ENCODE measurements around the gene CLDN16. TPM values are rescaled to one million over a fixed set of nuclear protein-coding genes. Genes with fewer than 3 reads are reported as not detected.

The CLDN16 gene
- total and polyA plus RNA-seq, 2 experiments from 2014 or later, result 0.39 to 0.77 TPM

DNA sequence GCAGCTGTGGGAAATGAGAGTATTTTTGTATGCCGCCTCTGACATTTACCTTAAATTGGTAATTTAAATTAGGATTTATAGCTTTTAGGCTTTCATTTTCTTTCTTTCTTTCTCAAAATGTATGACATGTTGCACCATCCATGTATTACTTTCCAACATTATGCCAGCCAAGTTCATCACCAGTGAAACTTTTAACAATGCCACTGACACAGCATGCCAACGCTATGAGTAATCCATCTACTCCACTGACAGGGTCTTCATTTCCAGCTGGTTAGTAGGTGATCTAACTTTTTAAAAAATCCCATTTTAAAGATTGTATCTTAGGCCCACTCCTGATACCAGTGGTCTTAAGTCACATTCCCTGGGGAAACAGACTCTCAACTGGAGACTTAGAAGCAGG, 21.8 kb upstream of the CLDN16 start:
- H3K4me1 ChIP-seq (ENCODE audit: insufficient read depth), result peaks cover 3% of the 10 kb centered on the region
- TF ChIP-seq EZH2phosphoT487 (IDR thresholded peaks at IDR 0.05; ENCODE audit: low read depth, severe bottlenecking, unreplicated experiment), result no peak
- no peak for TF ChIP-seq EZH2 (IDR thresholded peaks at IDR 0.05; ENCODE audit: borderline replicate concordance)
- TF ChIP-seq, protein P1, sequence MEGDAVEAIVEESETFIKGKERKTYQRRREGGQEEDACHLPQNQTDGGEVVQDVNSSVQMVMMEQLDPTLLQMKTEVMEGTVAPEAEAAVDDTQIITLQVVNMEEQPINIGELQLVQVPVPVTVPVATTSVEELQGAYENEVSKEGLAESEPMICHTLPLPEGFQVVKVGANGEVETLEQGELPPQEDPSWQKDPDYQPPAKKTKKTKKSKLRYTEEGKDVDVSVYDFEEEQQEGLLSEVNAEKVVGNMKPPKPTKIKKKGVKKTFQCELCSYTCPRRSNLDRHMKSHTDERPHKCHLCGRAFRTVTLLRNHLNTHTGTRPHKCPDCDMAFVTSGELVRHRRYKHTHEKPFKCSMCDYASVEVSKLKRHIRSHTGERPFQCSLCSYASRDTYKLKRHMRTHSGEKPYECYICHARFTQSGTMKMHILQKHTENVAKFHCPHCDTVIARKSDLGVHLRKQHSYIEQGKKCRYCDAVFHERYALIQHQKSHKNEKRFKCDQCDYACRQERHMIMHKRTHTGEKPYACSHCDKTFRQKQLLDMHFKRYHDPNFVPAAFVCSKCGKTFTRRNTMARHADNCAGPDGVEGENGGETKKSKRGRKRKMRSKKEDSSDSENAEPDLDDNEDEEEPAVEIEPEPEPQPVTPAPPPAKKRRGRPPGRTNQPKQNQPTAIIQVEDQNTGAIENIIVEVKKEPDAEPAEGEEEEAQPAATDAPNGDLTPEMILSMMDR (IDR thresholded peaks at IDR 0.05; ENCODE audit: poor library complexity), result no peak
- H3K4me2 ChIP-seq, result no peak overlapping the region
- no peaks in the 10 kb centered on the region for H4K20me1 ChIP-seq (ENCODE audit: insufficient read depth, poor library complexity, severe bottlenecking)
- no peaks in the 10 kb centered on the region for H3K79me2 ChIP-seq
- 48% methylated on average over 2 of the region's 2 CpGs for WGBS (ENCODE audit: low lambda C conversion rate, missing lambda C conversion rate)
- no peaks in the 10 kb centered on the region for H3K9me2 ChIP-seq (replicated peaks; ENCODE audit: insufficient read depth)
- H3K27ac ChIP-seq, result no peak overlapping the region
- H3K4me3 ChIP-seq, result no peak overlapping the region
- no peaks in the 10 kb centered on the region for H3K27me3 ChIP-seq
- no peak for DNase-seq (ENCODE audit: low spot score)
- H3K9me3 ChIP-seq (ENCODE audit: low read depth), result no peaks in the 10 kb centered on the region
- no peak overlapping the region for H2AFZ ChIP-seq
- H3K36me3 ChIP-seq (replicated peaks; ENCODE audit: insufficient read depth, low read depth), result no peaks in the 10 kb centered on the region

DNA sequence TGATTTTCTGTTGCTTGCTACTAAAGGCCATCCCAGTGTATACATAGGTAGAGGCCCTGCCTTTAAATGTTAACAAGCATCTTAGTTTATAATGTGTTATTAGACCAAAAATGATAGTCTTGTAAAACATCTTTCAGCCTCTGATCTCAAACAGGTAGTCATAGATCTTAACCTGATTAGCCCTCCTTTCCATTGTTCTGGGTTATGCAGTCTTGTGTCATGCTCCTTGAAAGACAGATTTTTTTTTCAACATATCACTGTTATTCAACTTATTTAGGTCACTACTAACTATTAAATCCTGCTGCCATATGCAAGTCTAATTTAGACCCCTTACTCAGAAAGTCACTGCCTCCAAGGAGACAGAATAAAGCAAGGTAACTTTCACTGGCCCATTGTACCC, 19.1 kb upstream of the CLDN16 start:
- H3K4me2 ChIP-seq, result no peak overlapping the region
- no peaks in the 10 kb centered on the region for H3K27me3 ChIP-seq
- no peaks in the 10 kb centered on the region for H3K79me2 ChIP-seq
- no peak overlapping the region for H3K4me3 ChIP-seq
- peaks cover 9% of the 10 kb centered on the region for H3K4me1 ChIP-seq (ENCODE audit: insufficient read depth)
- DNase-seq (ENCODE audit: low spot score), result no peak
- TF ChIP-seq EZH2phosphoT487 (IDR thresholded peaks at IDR 0.05; ENCODE audit: low read depth, severe bottlenecking, unreplicated experiment), result no peak
- TF ChIP-seq, protein P1 (IDR thresholded peaks at IDR 0.05; ENCODE audit: poor library complexity), result no peak
- no peak for TF ChIP-seq EZH2 (IDR thresholded peaks at IDR 0.05; ENCODE audit: borderline replicate concordance)
- H3K27ac ChIP-seq, result no peak overlapping the region
- H3K9me3 ChIP-seq (ENCODE audit: low read depth), result no peaks in the 10 kb centered on the region
- H2AFZ ChIP-seq, result no peak overlapping the region
- H3K9me2 ChIP-seq (replicated peaks; ENCODE audit: insufficient read depth), result no peaks in the 10 kb centered on the region
- H4K20me1 ChIP-seq (ENCODE audit: insufficient read depth, poor library complexity, severe bottlenecking), result no peaks in the 10 kb centered on the region
- no peaks in the 10 kb centered on the region for H3K36me3 ChIP-seq (replicated peaks; ENCODE audit: insufficient read depth, low read depth)

DNA sequence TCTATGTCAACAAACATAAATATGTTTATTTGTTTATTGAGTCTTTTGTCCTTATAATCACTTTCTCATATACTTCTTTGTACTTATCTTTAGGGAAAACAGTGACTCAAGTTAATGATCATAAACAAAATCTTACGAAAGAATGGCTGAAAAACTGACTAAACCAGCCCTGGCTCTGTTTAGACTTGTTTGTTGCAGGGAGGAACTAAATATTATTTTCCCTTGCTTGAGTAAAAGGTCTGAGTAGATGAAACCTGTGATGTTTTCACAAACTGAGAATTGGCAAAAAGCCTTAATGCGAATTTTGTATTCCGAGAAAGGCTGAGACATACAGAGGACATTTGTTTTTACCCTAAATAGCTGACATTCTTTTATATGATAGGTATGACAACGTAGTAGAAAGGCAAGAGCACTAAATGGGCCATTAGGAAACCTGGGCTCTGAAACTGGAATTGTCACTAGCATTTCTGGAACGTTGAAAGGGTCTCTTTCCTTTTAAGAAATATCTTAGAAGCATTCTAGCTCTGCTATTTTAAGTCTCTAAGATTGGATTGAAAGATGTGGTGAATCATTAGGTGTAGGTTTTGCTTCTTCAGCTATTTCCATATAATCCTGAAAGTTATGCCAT, 18.2 kb upstream of the CLDN16 start:
- DNase-seq (ENCODE audit: low spot score), result no peak
- Histone ChIP-seq H3K9me3 (ENCODE audit: low read depth) (no peaks in the 10 kb centered on the region), H3K4me3 (no peak overlapping the region), H4K20me1 (ENCODE audit: insufficient read depth, poor library complexity, severe bottlenecking) (no peaks in the 10 kb centered on the region), H3K27me3 (no peaks in the 10 kb centered on the region), H3K9me2 (replicated peaks; ENCODE audit: insufficient read depth) (no peaks in the 10 kb centered on the region), H3K36me3 (replicated peaks; ENCODE audit: insufficient read depth, low read depth) (no peaks in the 10 kb centered on the region), H2AFZ (no peak overlapping the region), H3K4me1 (ENCODE audit: insufficient read depth) (peaks cover 9% of the 10 kb centered on the region), H3K4me2 (no peak overlapping the region), H3K27ac (peak overlapping the region; percentile 20), H3K79me2 (no peaks in the 10 kb centered on the region)
- 64% methylated on average over 5 of the region's 5 CpGs for WGBS (ENCODE audit: low lambda C conversion rate, missing lambda C conversion rate)
- TF ChIP-seq EZH2 (IDR thresholded peaks at IDR 0.05; ENCODE audit: borderline replicate concordance) (no peak), EZH2phosphoT487 (IDR thresholded peaks at IDR 0.05; ENCODE audit: low read depth, severe bottlenecking, unreplicated experiment) (no peak)
- TF ChIP-seq, protein P1 (IDR thresholded peaks at IDR 0.05; ENCODE audit: poor library complexity), result no peak

Data from hepatocyte (in vitro differentiated cells).